ENCODE data around the gene VPS13D.

VPS13D gene

DNA sequence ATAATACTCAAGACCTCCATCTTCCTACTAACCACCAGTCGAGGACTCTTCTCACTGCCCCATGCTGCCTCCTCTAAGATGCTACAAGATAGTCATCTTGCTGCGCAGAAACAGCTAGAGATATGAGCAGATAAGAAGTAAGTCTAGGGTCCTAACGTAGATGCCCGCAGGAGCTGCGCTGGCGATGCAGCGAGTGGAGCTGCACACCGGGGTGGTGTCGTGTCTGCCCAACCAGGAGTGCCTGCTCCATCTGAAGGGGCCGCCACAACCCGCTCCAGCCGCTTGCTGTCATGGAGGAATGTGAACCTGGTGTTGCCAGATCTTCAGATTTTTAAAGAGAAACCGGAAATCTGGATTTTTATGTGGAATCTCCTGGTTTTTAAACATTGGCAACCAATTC lies 175.1 kb downstream of the VPS13D start:
- Histone ChIP-seq H3K9me3 (replicated peaks; ENCODE audit: low read length) (no peaks in the 10 kb centered on the region), H3K36me3 (ENCODE audit: insufficient read depth, low read length) (peaks cover 40% of the 10 kb centered on the region), H3K9ac (ENCODE audit: low read depth, low read length) (no peak overlapping the region), H3K4me3 (ENCODE audit: low read length) (no peak overlapping the region), H3K4me2 (ENCODE audit: low read length) (no peak overlapping the region), H3K4me1 (ENCODE audit: control insufficient read depth, insufficient read depth, low read length) (peaks cover 4% of the 10 kb centered on the region), H3K27me3 (ENCODE audit: control insufficient read depth, insufficient read depth, low read length) (no peaks in the 10 kb centered on the region)

DNA sequence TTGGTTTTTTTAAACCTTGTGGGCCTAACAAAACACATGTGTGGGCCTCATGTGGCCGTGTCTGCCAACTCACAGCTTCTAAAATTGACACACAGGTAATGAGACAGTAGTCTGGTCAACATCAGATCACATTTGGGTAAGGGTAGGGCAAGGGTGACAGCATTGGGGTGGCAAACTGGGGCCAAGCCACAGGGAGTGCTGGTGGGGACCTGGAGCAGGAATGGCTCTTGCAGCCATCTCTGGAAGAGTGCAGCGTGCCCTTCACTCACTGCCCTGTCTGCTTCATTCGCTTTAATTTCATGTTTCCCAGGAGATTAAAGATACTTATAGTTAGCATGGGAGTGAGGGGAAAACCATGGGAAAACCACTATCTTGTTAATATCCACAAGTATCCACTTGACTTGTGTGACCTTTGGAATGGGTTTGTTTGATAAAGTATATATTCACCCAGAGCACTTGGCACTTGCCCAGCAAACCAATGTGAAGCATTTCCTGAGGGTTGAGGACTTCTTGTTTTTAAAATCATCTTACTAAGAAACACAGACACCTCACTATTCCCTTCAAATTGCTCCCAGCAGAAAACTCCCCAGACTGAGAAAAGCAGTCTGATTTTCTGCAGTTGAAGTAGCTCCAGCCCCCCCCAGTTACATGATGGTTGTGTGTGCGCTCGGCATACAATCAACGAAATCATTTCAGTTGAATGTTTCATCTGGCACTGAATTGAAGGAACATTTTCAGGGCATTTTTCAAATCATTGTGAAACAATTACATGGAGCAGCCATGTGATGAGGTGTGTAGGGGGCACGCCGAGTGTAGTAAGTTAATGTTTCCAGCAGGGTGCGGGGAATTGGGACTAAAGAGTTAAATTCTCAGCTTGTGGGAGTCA lies 175.7 kb downstream of the VPS13D start:
- H3K27me3 ChIP-seq (ENCODE audit: control insufficient read depth, insufficient read depth, low read length), result no peaks in the 10 kb centered on the region
- peaks cover 4% of the 10 kb centered on the region for H3K4me1 ChIP-seq (ENCODE audit: control insufficient read depth, insufficient read depth, low read length)
- peaks cover 39% of the 10 kb centered on the region for H3K36me3 ChIP-seq (ENCODE audit: insufficient read depth, low read length)
- H3K9ac ChIP-seq (ENCODE audit: low read depth, low read length), result no peak overlapping the region
- H3K9me3 ChIP-seq (replicated peaks; ENCODE audit: low read length), result no peaks in the 10 kb centered on the region
- no peak overlapping the region for H3K4me3 ChIP-seq (ENCODE audit: low read length)
- no peak overlapping the region for H3K4me2 ChIP-seq (ENCODE audit: low read length)

DNA sequence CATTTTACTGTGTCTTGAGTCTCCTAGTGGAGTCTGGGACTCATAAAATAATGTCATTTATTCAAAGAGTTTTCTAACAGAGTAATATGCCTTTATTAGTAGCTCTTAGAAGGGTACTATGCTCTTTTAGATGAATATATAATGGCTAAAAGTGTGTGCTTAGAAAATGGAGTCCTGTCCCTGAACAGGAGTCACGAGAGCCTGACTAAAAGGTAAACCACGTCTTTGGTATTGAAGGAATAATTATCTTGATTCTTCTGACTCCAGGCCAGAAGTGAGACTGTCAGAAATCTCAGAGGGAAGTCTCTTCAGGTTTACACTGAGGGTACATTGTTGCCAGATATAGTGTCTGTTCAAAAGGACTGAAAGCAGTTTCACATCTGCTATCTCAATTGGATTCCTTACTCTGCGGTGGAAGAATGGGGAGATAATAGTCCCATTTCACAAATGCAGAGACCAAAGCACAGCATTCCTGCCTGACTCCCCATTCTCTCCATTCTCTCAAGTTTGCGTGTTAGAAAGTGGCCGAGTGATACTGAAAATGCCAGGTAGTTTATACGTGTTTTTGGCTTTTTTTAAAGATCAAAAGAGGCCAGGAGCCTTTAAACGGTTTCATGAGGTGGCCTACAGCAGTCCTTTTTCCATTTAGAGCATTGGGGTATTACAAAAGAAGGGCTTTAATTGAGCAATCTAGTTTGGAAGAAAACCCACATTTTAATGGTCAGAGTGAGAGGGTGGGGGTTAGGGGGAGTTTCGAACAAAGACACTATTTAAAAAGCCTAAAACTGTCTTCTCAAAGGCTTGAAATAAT lies 176.6 kb downstream of the VPS13D start:
- Histone ChIP-seq H3K4me3 (ENCODE audit: low read length) (no peak overlapping the region), H3K27me3 (ENCODE audit: control insufficient read depth, insufficient read depth, low read length) (no peaks in the 10 kb centered on the region)

DNA sequence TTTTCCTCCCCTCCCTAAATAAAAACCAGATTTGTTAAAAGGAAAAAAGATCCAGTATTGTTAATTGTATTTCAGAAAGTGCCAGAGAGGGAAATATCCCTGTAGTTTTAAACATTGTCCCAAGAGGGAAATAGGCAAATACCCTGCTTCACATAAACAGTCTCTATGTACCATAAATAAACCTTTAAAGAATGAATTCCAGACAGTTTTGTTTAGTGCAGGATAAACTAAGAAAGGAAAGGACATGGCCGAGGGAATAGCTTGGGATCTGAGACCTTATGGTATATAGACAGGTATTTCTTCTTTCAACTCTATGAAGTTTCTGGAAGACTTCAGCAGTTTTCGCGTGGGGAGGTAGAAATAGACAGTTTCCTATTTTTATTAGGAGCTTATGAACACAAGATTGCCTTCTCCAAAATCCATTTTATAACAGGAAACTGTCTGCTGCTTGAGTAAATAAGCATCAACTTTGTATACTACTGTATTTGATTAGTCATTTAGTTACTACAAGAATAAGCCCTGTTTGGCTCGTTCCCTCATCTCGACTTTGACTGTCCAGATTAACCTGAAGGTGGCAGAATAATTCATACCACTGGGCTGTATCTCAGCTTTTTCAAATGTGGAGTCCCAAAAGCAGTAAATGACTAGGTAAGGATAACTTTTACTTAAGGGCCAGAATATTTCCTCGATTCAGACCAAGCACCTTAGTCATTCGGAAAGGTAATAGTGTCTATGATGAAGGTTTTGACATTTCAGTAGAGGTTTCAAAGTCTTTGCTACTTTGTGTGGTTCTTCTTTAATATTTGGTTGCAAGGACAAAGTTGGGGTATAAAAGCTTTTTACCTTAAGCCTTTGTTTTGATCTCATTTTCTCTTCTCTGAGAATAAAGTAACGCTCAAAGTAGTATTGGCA lies 177.5 kb downstream of the VPS13D start:
- Histone ChIP-seq H3K4me2 (ENCODE audit: low read length) (no peak overlapping the region), H3K4me1 (ENCODE audit: control insufficient read depth, insufficient read depth, low read length) (peaks cover 4% of the 10 kb centered on the region), H3K36me3 (ENCODE audit: insufficient read depth, low read length) (peaks cover 36% of the 10 kb centered on the region), H3K27me3 (ENCODE audit: control insufficient read depth, insufficient read depth, low read length) (no peaks in the 10 kb centered on the region), H3K9ac (ENCODE audit: low read depth, low read length) (no peak overlapping the region), H3K9me3 (replicated peaks; ENCODE audit: low read length) (no peaks in the 10 kb centered on the region), H3K4me3 (ENCODE audit: low read length) (no peak overlapping the region)

More for the DNA sequence above, 176.6 kb downstream of the VPS13D start:
- Histone ChIP-seq H3K9me3 (replicated peaks; ENCODE audit: low read length) (no peaks in the 10 kb centered on the region), H3K4me1 (ENCODE audit: control insufficient read depth, insufficient read depth, low read length) (peaks cover 4% of the 10 kb centered on the region), H3K4me2 (ENCODE audit: low read length) (no peak overlapping the region), H3K9ac (ENCODE audit: low read depth, low read length) (no peak overlapping the region), H3K36me3 (ENCODE audit: insufficient read depth, low read length) (peaks cover 39% of the 10 kb centered on the region)

DNA sequence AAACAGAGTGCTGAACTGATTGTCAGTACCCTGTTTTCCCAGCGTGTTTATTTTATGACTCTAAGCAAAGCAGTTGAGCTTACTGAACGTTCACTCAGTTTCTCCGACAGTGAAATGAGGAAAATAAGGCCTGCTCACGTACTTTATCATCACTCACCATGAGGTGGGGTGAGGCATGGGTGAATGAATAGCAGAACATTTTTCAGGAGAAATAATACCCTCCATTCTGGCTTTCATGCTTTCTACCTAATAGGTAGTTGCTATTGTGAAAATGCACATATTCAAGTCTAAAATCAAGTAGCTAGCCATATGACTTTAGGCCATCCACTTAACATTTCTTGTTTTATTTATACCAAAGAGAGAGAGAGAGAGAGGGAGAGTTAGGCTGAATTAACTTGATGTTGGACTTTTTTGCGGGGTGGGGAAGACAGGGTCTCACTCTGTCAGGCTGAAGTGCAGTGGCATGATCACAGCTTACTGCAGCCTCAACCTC lies 178.2 kb downstream of the VPS13D start:
- no peaks in the 10 kb centered on the region for H3K27me3 ChIP-seq (ENCODE audit: control insufficient read depth, insufficient read depth, low read length)
- peaks cover 32% of the 10 kb centered on the region for H3K36me3 ChIP-seq (ENCODE audit: insufficient read depth, low read length)
- H3K9ac ChIP-seq (ENCODE audit: low read depth, low read length), result no peak overlapping the region
- H3K4me2 ChIP-seq (ENCODE audit: low read length), result no peak overlapping the region
- peaks cover 4% of the 10 kb centered on the region for H3K4me1 ChIP-seq (ENCODE audit: control insufficient read depth, insufficient read depth, low read length)
- H3K4me3 ChIP-seq (ENCODE audit: low read length), result no peak overlapping the region
- no peaks in the 10 kb centered on the region for H3K9me3 ChIP-seq (replicated peaks; ENCODE audit: low read length)

DNA sequence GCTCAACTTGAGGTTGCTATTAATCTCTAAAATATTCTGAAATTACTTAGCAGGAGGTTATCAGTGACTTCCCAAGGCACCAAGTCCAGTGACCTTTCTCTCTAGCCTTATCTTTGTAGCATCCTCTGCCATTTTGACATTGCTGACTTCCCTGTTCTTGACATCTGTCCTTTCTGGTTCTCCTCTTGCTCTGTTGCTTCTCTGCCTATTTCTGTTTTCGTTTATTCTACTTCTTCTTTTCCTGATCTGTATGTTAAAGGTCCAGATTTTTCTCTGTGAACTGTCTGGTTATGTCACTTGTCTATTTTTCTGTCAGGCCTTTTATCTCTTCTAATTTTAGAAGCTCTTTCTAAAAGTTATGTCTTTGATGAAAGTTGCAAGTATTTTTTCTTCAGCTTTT lies 178.8 kb downstream of the VPS13D start:
- Histone ChIP-seq H3K4me1 (ENCODE audit: control insufficient read depth, insufficient read depth, low read length) (peaks cover 4% of the 10 kb centered on the region), H3K9ac (ENCODE audit: low read depth, low read length) (no peak overlapping the region), H3K36me3 (ENCODE audit: insufficient read depth, low read length) (peaks cover 25% of the 10 kb centered on the region), H3K27me3 (ENCODE audit: control insufficient read depth, insufficient read depth, low read length) (no peaks in the 10 kb centered on the region), H3K4me2 (ENCODE audit: low read length) (no peak overlapping the region), H3K9me3 (replicated peaks; ENCODE audit: low read length) (no peaks in the 10 kb centered on the region), H3K4me3 (ENCODE audit: low read length) (no peak overlapping the region)

DNA sequence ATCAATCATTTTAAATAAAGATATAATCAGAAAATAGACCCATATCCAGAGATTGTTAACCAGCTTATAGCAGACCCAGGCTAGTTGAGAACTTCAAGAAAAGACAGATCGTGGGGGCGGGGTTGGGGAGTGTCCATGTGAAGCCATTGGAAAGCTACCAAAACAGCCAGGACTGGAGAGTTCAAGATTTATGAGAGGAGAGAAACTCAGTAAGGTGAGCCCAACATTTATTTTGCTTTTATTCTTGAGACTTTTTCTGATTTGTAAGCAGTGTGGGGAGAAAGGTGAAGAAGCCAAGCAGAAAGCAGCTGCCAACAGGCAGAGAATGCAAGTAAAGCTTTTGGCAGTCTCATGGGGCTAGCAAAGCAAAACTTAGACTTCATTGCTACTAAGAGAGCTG lies 179.9 kb downstream of the VPS13D start:
- H3K4me3 ChIP-seq (ENCODE audit: low read length), result no peak overlapping the region
- no peaks in the 10 kb centered on the region for H3K27me3 ChIP-seq (ENCODE audit: control insufficient read depth, insufficient read depth, low read length)
- H3K9ac ChIP-seq (ENCODE audit: low read depth, low read length), result no peak overlapping the region
- H3K36me3 ChIP-seq (ENCODE audit: insufficient read depth, low read length), result peaks cover 15% of the 10 kb centered on the region
- H3K4me1 ChIP-seq (ENCODE audit: control insufficient read depth, insufficient read depth, low read length), result peaks cover 4% of the 10 kb centered on the region
- no peaks in the 10 kb centered on the region for H3K9me3 ChIP-seq (replicated peaks; ENCODE audit: low read length)
- no peak overlapping the region for H3K4me2 ChIP-seq (ENCODE audit: low read length)

DNA sequence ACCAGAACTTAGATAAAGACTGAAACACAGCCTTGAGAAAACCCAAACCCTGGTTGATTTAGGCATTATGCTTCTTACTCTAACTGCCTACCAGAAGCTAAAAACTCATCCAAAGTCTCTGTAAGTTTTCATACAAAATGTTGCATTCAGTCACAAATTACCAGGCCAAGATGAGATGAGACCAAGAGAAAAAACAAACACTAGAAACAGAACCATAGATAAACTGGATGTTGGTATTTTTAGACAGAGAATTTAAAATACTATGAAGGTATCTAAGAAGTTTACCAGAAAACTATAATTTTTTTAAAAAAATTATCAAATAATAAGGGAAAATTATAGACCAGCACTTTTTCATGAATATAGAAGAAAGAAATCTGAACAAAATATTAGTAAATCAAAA lies 180.5 kb downstream of the VPS13D start:
- no peaks in the 10 kb centered on the region for H3K9me3 ChIP-seq (replicated peaks; ENCODE audit: low read length)
- peaks cover 13% of the 10 kb centered on the region for H3K36me3 ChIP-seq (ENCODE audit: insufficient read depth, low read length)

DNA sequence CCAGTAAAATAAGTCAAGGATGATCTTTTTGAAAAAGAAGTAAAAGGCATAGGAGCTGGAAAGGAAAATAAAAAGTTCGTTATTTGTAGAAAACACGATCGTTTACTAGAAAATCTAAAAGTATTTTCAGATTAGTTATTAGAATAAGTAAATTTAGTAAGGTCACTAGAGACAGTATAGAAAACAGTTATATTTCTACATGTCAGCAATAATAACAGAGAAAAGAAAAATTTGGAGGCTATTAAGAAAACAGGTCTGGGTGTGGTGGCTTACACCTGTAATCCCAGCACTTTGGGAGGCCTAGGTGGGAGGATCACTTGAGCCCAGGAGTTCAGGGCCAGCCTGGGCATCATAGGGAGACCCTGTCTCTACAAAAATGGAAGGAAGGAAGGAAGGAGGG lies 181.3 kb downstream of the VPS13D start:
- H3K4me3 ChIP-seq (ENCODE audit: low read length), result no peak overlapping the region
- peaks cover 4% of the 10 kb centered on the region for H3K4me1 ChIP-seq (ENCODE audit: control insufficient read depth, insufficient read depth, low read length)
- no peak overlapping the region for H3K9ac ChIP-seq (ENCODE audit: low read depth, low read length)
- H3K36me3 ChIP-seq (ENCODE audit: insufficient read depth, low read length), result peaks cover 11% of the 10 kb centered on the region
- H3K9me3 ChIP-seq (replicated peaks; ENCODE audit: low read length), result no peaks in the 10 kb centered on the region
- H3K4me2 ChIP-seq (ENCODE audit: low read length), result no peak overlapping the region
- no peaks in the 10 kb centered on the region for H3K27me3 ChIP-seq (ENCODE audit: control insufficient read depth, insufficient read depth, low read length)

More for the DNA sequence above, 180.5 kb downstream of the VPS13D start:
- H3K4me2 ChIP-seq (ENCODE audit: low read length), result no peak overlapping the region
- H3K4me1 ChIP-seq (ENCODE audit: control insufficient read depth, insufficient read depth, low read length), result peaks cover 4% of the 10 kb centered on the region
- H3K4me3 ChIP-seq (ENCODE audit: low read length), result no peak overlapping the region
- H3K9ac ChIP-seq (ENCODE audit: low read depth, low read length), result no peak overlapping the region
- H3K27me3 ChIP-seq (ENCODE audit: control insufficient read depth, insufficient read depth, low read length), result no peaks in the 10 kb centered on the region

DNA sequence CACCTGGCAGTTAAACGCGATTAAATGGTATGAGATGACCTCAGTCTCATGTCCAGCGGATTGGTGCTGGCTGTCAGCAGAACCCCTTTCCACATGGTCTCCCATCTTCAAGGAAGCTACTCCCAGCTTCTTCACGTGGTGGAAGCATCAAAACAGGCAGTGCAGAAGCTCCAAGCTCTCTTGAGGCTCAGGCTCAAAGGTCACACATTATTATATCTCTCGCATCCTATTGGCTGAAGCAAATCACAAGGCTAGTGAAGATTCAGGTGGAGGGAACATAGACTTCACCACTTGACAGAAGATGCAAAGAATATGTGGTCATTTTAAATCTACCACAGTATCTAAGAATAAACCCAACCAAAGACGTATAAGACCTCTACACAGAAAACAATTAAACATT lies 181.9 kb downstream of the VPS13D start:
- no peak overlapping the region for H3K4me3 ChIP-seq (ENCODE audit: low read length)
- no peak overlapping the region for H3K9ac ChIP-seq (ENCODE audit: low read depth, low read length)
- H3K4me1 ChIP-seq (ENCODE audit: control insufficient read depth, insufficient read depth, low read length), result peaks cover 4% of the 10 kb centered on the region
- H3K4me2 ChIP-seq (ENCODE audit: low read length), result no peak overlapping the region
- H3K36me3 ChIP-seq (ENCODE audit: insufficient read depth, low read length), result peaks cover 11% of the 10 kb centered on the region
- H3K27me3 ChIP-seq (ENCODE audit: control insufficient read depth, insufficient read depth, low read length), result no peaks in the 10 kb centered on the region
- no peaks in the 10 kb centered on the region for H3K9me3 ChIP-seq (replicated peaks; ENCODE audit: low read length)

DNA sequence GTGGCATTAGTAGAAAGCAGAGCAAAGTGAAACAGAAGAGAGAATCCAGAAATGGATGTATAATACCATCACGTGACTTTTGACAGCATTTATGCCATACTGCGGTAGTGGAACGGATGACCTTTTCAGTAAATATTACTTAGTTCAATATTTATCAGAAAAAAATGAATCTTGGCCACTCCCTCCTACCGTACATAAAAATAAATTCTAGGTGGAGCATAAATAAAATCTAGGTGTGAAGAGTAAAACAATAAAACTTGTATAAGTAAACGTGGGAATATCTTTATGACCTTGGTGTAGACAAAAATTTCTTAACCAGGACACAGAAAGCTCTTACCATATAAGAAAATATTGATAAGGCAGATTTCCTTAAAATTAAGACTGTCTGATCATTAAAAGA lies 182.6 kb downstream of the VPS13D start:
- Histone ChIP-seq H3K9ac (ENCODE audit: low read depth, low read length) (no peak overlapping the region), H3K4me3 (ENCODE audit: low read length) (no peak overlapping the region), H3K4me2 (ENCODE audit: low read length) (no peak overlapping the region), H3K4me1 (ENCODE audit: control insufficient read depth, insufficient read depth, low read length) (no peaks in the 10 kb centered on the region), H3K27me3 (ENCODE audit: control insufficient read depth, insufficient read depth, low read length) (no peaks in the 10 kb centered on the region), H3K9me3 (replicated peaks; ENCODE audit: low read length) (no peaks in the 10 kb centered on the region), H3K36me3 (ENCODE audit: insufficient read depth, low read length) (peaks cover 18% of the 10 kb centered on the region)

Measured in skeletal muscle satellite cell (primary cell).